ENCODE measurements around the gene CYP3A5.
"Not testable (repeated sequence)": the region's sequence is repeated elsewhere in the genome, so short reads cannot be mapped to it uniquely, and the experiment has no call there.

CYP3A5 gene

DNA sequence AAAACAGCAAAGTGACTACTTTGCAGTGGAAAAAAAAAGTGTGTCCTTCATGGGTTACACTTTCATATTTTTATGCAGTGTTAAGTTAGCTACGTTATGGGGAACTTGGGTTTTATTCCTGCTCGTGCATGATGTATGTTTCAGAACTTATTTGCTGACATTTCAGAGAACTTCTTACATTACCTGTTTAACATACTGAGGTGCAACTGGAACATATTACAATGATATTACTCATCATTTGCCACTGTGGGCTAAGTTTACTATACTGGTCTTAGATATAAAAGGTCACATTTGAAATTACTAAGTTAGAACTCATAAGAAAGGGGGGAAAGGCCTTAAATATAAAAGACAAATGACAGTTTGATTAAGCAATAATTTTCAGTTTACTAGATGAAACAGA, 42.4 kb downstream of the CYP3A5 start:
- not testable (repeated sequence) for DNase-seq

DNA sequence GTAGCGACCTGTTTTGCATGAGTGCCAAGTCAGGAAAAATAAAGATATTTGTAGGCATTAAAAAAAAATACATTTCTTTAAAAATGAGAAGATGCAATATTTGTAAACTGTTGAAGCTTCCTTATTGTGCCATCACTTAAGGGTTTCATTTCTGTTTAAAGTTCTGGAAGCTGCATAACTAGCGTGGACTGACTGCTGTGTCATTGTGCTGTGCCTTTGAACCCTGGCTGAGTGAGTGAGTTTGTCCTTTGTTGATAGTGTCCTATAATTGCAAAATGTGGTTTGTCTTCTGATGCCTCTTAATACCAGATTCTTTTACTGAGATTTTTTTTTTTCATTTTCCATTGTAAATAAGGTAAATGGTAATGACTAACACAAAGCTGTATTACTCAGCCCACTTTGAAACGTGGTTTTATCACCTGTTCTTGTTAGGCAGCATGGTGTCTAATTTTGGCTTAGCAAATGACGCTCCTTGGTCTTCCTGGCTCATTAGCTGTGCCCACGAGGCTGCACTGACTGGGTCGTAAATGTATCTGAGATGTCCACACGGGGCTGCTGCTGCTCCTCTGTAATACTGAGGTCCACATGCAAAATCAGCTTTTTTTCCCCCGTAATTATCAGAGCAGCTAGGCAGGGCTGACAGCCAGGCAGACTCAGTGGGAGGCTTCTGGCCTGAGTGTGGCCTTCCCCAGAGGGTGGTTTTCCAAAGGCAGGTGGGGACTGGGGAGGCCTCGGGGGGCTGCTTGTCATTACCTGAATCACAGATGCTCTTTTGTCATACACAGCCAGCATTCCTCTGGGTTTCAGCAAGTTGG, 48.3 kb downstream of the CYP3A5 start:
- no peak for DNase-seq

DNA sequence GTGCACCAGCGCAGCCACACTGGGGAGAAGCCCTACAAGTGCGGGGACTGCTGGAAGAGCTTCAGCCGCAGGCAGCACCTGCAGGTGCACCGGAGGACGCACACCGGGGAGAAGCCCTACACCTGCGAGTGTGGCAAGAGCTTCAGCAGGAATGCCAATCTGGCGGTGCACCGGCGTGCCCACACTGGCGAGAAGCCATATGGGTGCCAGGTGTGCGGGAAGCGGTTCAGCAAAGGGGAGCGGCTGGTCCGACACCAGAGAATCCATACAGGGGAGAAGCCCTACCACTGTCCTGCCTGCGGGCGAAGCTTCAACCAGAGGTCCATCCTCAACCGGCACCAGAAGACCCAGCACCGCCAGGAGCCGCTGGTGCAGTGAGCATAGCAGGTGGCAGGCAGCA, 50.2 kb downstream of the CYP3A5 start:
- DNase-seq, result no peak

- no peak for DNase-seq
These were observed 51.0 kb downstream of the CYP3A5 start for GRCh38 chr7:99628471-99629465.

- no peak for DNase-seq
These were observed 52.3 kb downstream of the CYP3A5 start for GRCh38 chr7:99627513-99627912.

- DNase-seq, result no peak
These were observed 53.1 kb downstream of the CYP3A5 start for GRCh38 chr7:99626661-99627060.

DNA sequence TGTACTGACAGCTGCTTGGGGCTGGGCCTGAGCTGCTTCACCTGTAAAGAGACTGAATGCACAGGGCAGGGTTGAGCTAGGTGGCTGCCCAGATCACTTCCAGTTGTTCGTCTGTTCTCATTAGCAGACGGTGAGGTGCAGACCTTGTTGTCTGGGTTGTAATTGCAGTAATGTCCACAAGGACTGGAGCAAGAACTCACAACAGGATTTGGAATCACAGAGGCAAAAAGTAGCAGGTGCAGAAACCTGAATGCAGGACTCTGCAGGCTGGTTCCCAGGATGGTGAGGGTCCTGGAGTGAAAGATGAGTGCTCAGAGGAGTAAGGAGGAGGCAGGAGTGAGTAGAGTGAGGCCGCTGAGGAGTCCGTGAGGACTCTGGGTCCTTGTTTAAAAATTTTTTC, 53.8 kb downstream of the CYP3A5 start:
- DNase-seq, result no peak

DNA sequence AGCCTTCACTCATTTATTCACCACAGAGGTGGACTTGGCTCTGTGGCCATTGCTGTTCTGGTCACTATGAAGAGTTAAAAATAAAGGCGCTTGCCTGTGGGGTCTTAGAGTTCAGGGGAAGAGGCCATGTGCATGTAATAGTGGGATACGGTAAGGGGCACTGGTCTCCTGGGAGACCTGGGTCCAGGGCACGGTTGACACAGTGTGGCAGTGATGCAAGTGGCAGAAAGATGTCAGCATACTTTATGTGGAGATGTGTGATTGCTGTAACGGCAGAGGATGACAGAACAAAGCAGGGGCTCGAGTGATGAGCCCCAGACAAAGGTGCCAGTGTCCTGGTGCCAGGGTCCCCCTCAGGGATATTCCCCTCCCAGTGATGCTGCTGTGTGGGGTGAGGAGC, 54.5 kb downstream of the CYP3A5 start:
- no peak for DNase-seq

DNA sequence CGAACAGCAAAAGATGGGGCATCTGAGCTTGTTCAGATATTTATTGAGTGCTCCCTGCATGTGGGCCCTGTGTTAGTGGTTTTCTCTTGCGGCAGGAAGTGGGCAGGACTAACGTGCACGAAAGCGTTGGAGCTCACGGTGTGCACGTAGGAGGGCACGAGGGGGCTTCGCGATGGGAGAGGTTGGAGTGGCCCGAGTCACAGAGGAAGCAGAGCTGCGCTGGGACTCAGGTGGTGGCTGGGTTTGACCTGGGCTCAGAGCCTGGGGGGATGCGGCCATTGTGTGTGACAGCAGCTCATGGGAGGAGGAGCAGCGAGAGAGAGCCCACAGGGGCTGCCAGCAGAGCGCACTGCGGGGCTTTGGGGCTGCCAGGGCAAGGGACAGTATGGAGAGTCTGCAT, 55.3 kb downstream of the CYP3A5 start:
- DNase-seq, result peak; percentile 81

GRCh38 chr7:99623702-99624447, 55.9 kb downstream of the CYP3A5 start:
- DNase-seq, result no peak

DNA sequence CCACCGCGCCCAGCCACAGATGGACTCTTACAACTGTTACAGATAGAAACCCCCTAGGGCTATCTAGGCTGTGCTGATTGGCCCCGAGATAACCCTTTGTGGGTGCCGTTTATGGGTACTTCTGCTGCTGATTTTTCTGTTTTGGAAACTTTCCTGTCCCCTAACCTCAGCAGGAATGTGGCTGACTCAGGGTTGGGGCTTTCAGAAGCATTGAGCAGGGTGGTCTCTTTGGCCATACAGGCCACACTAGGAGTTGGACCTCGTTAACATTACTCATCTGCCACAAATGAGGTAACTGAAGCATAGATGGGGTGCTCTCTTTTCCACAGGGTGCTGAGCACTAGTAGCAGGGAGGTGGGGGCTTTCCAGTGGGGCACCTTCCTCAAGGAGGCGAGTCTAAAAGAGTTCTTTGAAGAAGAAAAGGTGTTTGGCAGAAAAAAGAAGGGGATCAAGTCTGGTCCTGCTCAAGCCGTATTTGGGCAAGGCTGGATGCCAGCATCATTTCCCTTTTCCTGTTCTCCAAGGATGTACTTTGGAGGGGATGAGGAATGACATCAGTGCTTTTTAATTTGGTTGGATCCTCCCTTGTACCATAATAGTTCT, 56.6 kb downstream of the CYP3A5 start:
- DNase-seq, result no peak

- DNase-seq, result no peak
These were observed 57.2 kb downstream of the CYP3A5 start for GRCh38 chr7:99622596-99622995.

GRCh38 chr7:99621271-99621670, 58.5 kb downstream of the CYP3A5 start:
- DNase-seq, result no peak

- no peak for DNase-seq
These were observed 60.1 kb downstream of the CYP3A5 start for GRCh38 chr7:99619571-99620130.

DNA sequence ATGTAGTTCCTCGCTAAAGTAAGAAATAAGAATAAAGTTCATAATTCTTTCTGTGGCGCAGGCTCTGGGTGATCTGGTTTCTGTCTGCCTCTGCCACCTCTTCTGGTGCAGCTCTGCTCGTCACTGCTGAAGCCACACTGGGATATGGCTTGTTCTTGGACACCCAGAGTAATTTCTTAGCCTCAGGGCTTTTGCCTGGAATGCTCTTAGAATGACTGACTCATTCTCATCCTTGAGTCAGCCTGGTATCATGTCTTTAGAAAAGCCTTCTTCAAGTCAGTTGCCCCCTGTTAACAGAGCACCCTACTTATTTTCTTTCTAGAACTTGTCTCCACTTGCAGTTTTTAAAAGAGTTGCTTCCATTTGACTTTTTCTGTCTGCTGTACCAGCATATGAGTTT, 61.1 kb downstream of the CYP3A5 start:
- DNase-seq, result no peak

DNA sequence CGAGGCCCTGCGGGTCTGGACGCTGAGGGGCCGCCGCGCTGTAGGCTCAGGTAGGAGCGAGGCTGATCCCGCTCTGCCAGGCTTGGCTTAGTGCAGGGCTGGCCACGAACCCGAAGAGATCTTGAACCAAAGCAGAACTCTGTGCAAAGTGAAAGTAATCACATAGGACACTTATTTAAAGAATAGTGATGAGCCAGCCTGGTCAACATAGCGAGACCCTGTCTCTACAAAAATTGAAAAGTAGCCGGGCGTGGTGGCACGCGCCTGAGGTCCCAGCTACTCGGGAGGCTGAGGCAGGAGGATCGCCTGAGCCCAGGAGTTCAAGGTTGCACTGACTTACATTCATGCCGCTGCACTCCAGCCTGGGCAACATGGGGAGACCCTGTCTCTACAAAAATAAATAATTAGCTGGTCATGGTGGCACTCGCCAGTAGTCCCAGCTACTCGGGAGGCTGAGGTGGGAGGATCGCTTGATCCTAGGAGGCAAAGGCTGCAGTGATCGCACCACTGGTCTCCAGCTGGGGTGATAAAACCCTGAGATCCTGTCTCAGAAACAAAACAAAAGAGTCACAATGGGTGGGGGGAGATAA, 62.5 kb downstream of the CYP3A5 start:
- DNase-seq, result no peak

DNA sequence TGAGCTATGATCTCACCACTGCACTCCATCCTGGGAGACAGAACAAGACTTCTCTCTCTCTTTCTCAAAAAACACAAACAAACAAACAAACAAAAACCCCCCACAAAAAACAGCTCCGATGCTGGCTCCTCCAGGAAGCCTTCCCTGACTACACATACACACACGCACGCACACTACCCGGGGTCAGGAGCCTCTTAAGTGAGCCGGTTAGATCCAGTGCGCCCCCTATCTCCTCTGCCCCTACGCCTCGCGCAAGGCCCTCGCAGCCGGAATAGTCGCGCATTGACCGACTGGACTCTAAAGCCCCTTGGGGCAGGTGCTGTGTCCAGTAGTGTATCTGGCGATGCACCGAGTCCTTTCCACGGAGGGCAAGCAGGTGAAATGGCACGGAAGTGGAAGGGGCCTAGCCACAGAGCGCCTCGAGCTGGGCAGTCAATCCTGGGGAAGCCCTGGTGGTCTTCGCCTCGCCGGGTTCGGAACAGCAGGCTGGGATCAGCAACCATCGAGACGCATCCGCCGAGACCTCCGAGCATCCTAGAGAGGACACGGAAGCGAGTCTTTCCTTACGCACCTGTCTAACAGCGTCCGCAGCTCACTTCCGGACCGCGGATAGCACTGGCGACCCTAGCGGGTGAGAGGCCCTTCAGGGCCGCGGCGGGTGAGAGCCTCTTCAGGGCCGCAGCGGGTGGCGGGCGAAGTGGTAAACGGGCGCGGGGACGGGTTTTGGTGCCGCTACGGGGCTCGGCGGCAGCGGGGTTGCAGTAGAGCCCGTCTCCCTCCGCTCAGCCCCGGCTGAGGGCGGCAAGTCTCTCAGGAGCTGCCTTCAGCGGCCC, 63.2 kb downstream of the CYP3A5 start, which contains the start of gene ZSCAN25:
Gene ZSCAN25 (plus strand): TSS at position 588 of the 833 bp plus-strand sequence. CDS start 2,661 bp downstream, outside the sequence.
- DNase-seq, result peak; percentile 83

GRCh38 chr7:99615989-99616358, 63.8 kb downstream of the CYP3A5 start:
- no peak for DNase-seq

DNA sequence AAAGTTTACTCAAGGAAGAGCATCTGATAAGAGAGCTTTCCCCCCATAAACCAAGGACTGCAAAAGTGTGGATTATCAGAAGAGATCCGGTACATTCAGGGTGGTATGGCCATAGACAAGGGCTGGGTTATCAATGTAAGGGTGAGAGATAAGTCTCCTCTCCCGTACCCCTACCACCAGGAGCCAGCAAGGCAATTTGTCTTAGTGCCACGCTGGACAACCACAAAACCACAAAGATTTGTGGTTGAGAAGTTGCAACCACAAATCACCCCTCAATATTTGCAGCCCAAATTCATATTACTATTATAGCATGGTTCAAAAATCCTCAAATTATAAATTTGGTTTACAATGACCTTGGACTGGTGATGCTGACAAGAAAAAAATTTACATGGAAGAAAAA, 65.3 kb downstream of the CYP3A5 start:
- no peak for DNase-seq

DNA sequence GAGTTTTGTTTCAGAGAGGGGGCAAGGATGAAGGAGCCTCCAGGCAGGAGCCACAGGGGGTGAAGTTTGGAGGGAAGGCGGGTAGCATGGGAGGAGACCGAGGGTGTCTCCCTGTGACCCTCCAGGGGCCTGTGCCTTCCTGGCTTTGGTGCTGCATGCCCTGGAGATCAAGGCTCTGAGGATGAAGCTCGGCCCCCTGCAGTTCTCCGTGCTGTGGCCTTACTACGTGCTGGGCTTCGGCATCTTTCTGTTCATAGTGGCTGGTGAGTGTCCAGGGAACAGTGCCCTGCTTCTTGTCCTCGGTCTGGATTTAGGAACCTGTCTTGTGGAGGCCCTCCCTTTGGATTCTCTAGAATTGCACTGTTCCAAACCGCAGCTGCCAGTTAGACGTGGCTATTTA, 72.2 kb downstream of the CYP3A5 start:
- no peak for DNase-seq

DNA sequence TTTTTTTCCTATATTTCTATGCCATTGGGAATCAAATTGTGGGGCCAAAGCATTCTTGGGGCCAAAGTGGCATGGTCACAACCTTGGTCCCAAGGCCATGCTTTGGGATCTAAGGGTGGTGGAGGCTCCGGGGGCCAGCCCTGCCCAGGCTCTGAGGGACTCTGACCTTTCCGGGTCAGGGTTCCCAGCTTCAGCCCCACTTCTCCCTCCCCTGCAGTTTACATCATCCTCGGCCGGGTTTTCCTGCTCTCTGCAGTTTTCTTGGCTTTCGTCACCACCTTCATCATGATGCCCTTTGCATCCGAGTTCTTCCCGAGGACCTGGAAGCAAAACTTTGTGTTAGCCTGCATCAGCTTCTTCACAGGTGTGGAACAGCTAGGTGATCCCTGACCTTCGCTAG, 73.3 kb downstream of the CYP3A5 start:
- DNase-seq, result no peak
